ENCODE measurements around the gene TPCN2.

- TF ChIP-seq POLR2A (IDR thresholded peaks at IDR 0.05), result no peak
- TF ChIP-seq CTCF (IDR thresholded peaks at IDR 0.05), result no peak
Measured at GRCh38 chr11:69018924-69019323, 29.8 kb upstream of the TPCN2 start.
